ENCODE data around the gene LRRC8B.
A peak's percentile ranks its signal among the peaks of the same experiment; 100 is the strongest.
"Not testable (repeated sequence)": the region's sequence is repeated elsewhere in the genome, so short reads cannot be mapped to it uniquely, and the experiment has no call there.

The LRRC8B gene

GRCh38 chr1:89587729-89588161 lies 63.1 kb downstream of the LRRC8B start:
- DNase-seq = no peak

DNA sequence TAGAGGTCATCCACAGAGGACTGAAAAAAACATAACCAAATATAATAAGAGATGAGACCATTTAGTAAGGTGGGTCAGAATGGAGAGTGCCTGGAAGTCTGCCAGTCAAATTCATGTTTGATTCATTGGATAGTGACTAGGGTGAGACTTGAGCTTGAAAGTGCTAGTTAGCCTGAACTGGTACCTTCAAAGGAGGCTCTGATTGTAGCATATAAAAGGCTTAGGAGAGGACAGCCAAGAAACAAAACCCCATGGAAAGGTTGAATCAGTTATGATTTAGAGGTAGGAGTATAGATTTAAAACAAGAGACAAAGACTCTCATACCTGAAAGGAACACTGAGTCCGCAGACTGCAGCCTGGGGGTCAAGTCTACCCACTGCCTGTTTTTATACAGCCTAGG lies 63.9 kb downstream of the LRRC8B start:
- no peak for DNase-seq

- DNase-seq = no peak
These were observed 64.9 kb downstream of the LRRC8B start for GRCh38 chr1:89589515-89589914.

DNA sequence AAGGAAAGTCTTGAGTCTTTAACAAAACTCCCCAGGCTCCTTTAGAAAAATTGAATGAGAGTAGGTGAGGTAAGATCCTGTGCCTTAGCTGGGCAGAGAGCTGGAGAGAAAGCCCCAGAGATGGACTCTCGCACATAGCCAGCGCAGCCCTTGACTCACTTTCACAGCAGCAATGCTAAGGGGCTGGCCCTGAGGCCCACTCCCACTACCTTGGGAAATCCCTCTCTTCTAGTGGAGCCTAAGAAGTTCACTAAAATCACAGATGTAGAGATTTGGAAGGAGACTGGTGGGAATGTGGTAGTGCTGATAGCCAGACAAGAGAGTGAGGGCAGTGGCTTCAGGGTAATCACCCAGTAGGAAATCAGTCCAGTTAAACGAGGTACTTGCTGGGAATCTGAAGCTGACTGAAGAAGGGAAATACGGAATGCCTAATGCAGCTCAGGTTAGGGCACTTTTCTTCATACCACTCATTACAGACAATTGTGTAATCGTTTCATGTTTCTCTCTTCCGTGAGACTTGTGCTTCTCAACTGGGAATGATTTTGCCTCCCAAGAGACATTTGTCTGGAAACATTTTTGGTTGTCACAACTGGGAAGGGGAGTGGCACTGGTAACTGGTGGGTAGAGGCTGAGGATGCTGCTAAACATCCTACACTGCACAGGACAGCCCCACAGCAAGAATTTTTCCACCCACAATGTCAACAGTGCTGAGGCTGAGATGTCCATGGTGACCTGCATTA lies 65.9 kb downstream of the LRRC8B start:
- DNase-seq = no peak

- not testable (repeated sequence) for DNase-seq
These were observed 68.3 kb downstream of the LRRC8B start for GRCh38 chr1:89592861-89593302.

DNA sequence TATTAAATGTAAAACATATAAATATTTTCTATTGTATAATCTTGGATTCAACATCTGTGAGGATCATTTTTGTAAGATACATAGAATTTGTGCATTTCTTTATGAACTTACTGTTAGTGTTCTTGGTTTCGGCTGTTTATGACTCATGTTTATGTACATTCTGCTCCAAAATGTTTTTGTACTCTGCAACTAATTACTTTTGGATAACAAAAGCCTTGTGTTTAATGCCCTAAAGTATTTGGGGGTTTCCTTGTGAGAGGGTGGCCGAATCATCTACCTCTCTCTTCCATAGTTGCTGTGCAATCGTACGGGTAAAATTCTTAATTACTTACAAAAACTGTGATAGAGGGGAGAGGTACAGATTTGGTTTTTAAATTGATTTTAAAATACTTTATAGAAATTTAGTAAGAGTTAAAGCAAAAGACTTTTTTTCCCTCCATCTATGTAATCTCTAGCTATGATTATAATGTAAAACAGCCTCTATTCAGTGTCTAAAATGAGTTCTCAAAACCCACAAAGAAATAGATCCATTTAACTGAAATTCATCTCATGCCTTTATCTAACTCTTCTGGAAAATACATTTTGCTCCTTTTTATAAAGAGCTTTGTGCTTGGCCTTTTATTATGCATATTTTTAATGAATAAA lies 69.6 kb downstream of the LRRC8B start:
- no peak for DNase-seq

DNA sequence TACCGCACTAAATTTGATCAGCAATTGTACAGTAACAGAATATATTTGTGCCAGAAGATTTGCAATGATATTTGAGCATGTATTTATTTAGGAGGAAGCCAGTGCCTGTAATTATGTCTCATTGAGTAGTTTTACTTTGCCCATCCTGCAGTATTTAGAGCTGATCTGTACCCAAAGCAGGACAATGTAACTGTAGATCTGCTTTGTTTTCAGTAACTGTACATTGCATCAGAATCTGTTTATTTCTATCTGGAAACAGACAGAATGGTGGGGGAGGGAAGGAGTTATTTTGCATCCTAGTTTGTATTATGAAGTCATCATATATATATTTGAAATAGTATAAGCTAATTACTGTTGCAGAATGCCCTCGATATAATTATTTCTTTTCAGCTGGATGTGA lies 72.1 kb downstream of the LRRC8B start:
- DNase-seq = no peak

DNA sequence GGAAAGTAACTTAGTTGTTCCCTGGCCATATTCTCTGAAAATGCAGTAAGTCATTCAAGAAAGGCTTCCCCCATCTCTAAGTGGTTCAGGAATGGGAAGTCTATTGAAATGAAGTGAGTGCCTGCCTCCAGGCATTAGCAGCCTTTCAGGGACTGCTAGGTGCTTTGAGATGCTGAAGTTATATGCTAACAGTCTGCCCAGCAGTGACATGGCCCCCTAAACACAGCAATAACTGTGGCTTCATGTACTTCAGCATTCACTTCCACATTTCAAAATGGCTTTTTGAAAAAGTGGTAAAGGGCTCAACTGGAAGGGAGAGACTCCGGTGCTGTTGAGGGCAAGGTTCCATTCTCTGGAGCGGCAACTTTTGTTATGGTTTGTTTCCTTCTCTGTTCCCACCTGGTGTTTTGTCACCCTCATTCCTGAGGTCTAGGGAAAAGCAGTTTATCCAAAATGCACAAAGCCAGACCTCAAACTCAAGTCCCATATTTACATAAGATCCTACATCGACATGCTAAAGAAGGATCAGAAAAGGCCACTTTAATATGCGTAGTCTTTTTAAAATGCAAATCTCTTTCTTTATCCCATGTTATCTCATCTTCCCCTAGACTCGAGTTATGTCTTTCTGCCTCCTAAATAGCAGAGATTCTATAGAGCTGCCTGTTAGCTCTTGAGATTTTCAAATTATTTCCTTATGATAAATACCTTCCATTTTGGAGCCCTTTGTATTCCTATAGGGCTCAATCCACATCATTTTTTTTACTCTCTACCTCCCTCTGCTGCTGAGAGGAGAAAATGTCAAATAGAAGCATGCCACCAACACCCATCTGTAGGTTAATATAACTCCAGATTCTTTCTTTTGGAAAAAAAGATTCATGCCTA lies 74.1 kb downstream of the LRRC8B start:
- DNase-seq = no peak

DNA sequence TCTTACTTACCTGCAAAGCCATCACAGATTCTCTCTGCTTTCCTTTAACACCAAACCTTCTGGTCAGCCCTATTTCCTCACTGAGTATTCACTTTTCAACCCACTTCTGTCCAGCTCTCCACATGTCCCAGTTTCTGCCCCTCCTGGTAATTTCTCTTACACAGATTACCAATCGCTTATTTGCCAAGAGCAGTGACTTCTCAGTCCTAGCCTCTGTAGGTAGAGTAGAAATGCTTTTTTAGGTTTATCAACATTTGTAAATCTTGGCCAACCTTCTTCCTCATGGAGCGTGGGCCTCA lies 74.7 kb downstream of the LRRC8B start:
- no peak for DNase-seq

- DNase-seq = no peak
These were observed 76.0 kb downstream of the LRRC8B start for GRCh38 chr1:89600451-89601224.

GRCh38 chr1:89602871-89603404 lies 78.3 kb downstream of the LRRC8B start:
- DNase-seq = no peak

GRCh38 chr1:89603651-89604413 lies 79.2 kb downstream of the LRRC8B start:
- DNase-seq = no peak

DNA sequence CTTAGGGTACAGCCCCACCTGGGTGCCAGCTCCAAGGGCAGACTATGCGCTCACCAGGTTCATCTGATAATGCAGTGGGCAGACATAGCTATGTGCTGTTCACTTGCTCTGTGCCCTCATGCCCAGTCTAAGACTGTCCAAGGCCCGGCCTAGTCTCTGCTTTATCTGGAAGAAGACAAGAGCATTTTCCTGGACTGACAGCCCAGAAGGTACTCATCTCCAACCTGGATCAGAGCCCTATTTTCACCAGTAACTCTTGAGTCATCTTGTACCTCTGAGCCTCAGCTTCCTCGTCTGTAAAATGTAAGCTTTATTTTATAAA lies 79.7 kb downstream of the LRRC8B start:
- DNase-seq = no peak

DNA sequence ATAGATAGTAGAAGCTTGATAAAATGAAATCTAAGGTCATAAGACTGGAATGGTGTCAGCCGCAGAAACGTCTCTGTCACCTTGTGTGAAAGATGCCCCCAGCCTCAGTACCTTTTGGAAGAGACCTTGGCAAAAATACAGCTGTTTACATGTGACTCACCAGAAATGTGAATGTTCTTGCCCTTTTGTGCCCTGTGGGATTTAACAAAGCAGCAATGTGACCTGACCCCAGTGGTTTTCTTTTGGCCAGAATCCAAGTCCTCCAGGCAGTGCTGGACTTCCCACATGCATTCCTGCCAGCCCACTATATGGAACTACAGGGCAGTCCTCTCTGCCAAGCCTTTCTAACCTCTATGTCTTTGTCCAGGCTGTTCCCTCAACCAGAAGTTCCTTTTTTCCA lies 81.1 kb downstream of the LRRC8B start:
- DNase-seq = peak; percentile 38

DNA sequence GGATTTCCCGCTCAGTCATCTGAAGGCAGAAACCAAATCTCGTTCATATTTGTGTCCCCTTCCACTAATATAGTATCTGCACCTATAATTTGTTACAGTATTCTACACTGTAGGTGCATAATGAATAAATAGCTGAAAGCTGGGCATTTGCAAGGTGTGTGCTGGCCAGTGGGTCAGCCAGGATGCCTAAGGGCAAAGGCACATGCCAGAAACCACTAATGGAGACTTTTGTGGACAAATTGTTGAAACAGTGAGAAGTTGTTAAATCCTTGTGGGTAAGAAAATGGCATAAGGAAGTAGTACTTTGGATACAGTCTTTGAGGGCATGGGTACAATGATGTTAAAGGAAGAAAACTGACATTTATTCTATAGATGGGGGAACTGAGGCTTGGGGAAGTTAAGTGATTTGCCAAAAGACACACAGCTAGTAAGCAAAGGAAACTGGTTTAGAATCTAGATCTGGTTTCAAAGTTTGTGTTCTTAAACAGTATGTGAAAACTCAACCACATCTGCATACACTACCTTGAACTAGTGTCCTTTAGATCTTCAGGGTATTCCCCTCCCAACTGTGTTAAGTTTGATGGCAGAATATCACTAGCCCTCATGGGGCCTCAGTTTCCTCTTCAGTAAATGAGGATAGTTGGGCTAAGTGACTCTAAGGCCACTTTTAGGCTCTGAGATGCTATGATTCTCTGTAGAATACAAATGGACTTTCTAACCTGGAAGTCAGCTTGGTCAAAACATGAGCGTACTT lies 81.8 kb downstream of the LRRC8B start:
- DNase-seq = no peak

- DNase-seq = no peak
These were observed 82.5 kb downstream of the LRRC8B start for GRCh38 chr1:89607156-89607555.

DNA sequence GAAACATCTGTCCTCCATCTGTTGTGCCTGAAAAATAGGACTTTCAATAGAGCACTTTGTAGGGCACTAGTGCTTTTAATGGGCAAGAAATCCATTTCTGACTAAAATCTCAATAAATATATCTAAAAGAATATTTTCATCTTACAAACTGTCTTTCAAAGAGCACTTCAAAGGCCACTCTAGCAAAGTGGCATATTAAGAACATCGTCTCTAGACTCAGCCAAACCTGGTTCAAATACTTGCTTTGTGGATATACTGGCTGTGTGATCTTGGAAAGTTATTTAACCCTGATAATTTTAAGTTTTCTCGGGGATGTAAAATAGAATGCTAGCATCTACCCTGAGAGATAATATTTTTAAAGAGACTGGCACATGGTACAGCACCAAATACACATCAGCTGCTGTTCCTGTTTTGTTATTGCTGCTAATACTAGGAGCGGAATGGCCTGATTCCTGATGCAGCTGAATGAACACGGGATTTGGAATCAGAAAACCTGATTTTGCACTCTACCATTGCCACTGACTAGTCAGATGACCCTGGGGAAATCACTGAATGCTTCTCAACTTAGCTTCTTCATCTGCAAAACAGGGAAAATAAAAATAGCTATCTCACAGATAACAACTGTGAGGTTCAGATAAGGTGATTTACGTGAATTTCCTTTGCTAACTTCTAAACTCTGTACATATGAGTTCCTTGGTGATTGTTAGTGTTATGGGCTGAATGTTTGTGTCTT lies 83.1 kb downstream of the LRRC8B start:
- no peak for DNase-seq

GRCh38 chr1:89608319-89608983 lies 83.8 kb downstream of the LRRC8B start:
- no peak for DNase-seq

DNA sequence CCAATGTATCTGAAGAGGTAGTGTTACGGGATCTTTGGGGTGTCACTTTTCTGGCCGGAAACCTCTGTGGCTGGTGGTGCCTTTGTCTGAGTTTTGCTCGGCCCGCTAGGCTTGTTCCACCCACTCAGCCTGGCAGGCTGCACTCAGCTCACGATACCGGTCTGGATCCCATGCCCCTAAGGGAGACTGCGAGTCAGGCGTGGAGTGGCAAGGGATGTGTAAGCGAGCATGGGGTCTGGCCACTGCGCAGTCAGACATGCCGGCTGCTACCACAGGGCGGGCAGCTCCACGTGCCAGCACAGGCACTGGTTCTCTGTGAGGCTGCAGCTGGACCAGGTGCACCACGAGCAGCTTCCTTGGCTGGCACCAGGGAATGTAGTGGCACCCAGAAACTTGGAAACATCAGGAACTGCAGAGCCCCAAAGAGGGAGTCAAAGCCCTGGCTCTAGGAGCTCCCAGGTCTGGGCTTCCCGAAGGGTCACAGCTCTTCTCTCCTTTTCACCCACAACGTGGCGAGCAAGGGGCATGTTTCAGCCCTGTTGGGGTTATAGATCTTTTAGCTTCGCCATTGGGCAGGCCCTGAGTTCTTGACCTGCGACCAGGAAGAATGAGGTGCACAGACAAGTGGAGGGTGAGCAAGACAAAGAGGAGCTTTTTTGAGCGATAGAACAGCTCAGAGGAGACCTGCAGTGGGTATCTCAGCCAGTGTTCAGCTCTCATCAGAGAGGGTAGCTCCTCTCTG lies 84.5 kb downstream of the LRRC8B start:
- no peak for DNase-seq
